Skin of body (tissue), 2 donors: ENCODE data around the gene SEMA3B. TPM values are rescaled to one million over a fixed set of nuclear protein-coding genes. Genes with fewer than 3 reads are reported as not detected.
"Not testable (repeated sequence)": the region's sequence is repeated elsewhere in the genome, so short reads cannot be mapped to it uniquely, and the experiment has no call there.

Source experiments
- DNase-seq: peaks from one replicate; lab custom pipeline; 2025; lab: John Stamatoyannopoulos, UW
- total RNA-seq: library from RNA; depleted of rRNA; stranded (reverse); fragments of >200 nt; gene quantifications from one replicate; pipeline ENCODE4 v1.2.3, GENCODE V29; 2014

Gene SEMA3B
- total RNA-seq, result 21.8 TPM

DNA sequence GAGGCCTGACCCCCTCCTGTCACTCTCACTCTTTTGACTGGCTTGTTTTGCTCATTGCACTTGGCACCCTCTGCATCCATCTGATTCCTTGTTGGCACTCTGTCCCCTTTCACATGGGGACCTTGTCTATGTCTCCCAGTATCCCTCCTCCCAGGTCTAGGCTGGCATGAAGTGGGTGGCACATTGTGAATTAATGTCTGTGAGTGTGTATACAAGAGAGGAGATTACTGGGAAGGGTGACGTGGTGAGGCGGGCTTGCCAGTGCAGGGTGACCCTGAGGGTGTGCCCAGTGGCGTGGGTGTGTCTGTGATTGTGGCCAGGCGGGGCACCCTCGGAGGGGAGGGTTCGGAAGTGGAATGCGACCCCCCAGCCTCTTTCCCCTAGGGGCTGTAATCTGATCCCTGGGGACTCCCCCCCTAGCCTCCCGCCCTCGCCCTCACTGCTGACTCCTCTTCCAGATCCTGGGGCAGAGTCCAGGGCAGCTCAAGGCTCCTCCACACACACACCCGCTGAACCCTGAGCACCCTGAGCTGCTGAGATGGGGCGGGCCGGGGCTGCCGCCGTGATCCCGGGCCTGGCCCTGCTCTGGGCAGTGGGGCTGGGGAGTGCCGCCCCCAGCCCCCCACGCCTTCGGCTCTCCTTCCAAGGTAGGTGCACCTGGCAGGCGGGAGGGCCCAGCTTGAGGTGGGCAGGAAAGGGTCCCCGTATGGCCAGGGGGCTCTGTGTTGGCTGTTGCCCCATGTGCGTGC, at the start of gene SEMA3B:
Gene SEMA3B, plus strand, starts transcription at position 445 of the 749 bp plus-strand sequence. Its CDS starts 94 bp downstream, at position 539.
- DNase-seq, result no peak

DNA sequence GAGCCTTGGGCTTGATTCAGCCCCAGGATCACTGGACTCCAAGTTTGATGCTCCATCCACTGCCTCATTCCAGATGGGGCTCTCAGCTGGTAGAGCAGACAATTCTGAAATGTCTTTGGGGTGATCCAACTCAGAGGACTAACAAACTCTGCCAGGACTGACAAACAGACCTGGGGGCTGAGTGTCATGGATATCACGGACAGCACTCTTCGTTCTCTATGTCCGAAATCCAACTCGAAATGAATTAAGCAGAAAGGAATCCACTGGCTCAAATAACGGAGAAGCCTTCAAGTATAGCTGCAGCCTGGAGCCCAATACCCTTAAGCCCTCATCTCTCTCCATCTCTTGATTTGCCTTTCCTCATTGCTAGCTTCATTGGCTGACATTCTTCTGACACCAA, 49.7 kb upstream of the SEMA3B start:
- DNase-seq, result no peak

DNA sequence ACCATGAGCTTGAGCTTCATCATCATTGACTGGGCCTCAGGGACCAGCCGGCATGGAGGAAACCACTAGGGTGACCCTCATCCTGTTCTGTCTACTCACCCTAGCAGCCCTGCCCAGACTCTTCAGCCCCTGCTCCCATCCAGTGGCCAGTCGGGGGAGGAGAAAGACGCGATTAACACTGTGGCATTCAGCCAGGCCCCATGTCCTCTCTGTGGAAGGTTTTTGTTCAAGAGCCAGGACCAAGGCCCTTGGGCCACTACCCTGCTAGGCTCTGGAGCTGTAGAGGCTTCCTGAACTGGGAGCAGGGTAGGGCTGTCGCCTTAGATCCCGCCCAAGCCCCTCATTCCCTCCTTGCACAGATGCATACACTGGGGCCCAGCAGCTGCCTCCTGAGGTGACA, 48.8 kb upstream of the SEMA3B start:
- no peak for DNase-seq

DNA sequence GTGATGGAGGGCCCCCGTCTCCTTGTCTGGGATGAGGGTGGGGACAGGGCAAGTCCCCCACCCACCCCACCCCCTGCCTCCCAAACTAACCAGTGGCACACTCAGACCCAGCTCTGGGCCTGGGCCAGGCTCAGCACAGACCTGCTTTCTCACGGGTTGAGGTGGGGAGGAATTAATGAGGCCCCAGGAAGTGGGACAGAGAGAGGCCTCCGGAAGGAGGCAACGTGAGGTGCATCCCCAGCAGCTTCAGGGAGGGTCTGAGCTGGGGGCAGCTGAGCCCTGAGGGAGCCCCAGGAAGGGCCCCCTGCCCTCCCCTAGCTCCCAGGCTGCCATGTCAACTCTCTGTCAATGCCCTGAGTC, 47.9 kb upstream of the SEMA3B start:
- DNase-seq, result no peak

DNA sequence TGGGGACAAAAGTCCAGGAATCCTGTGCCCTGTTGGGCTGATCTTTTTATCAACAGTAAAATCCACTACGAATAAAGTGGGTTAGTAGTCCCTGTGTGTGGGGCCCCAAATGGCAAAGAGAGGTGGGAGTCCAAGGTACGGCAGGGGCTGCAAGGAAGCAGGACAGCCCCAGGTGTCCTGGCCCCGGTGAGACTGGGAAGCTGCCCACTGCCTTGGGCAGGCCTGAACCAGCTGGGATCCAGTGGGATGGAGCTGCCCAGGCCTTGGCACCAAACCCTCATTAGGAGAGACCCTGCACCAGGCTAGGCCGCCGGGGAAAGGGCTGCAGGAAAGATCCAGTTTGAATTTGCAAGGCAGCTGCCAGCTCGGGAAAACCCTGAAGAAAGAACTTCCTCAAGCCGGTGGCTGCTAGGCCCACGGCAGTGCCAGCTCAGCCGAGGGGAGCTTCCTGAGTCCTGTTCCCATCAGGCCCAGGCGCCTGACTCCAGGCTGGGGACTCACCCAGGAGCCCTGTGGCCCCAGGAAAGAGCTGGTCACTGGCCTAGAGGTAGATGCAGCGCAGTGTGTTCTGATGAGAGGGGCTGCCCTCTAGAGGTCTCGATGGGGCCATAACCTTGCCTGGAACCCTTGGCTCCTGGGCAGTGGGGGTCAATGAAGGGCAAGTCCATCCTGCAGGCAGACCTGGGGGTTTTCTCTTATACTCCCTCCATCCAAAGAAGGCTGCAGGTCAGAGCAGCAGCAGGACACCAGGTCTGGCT, 47.4 kb upstream of the SEMA3B start:
- DNase-seq, result no peak

DNA sequence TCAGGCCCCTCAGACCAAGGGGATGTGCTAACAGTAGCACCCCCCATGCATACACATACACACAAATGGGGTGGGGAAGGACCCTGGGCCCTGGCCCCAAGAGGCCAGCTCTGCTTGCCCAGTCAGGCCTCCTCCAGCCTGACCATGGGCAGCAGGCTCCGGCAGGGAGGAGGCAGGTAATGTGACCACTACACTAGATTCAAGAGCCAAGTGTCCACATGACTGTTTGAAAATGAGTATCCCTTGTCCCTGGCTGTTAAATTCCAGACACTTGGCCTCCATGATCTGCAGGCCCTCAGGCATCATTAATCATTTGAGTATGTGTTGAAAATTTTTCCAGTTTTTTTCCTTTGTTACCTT, 46.8 kb upstream of the SEMA3B start:
- DNase-seq, result no peak

DNA sequence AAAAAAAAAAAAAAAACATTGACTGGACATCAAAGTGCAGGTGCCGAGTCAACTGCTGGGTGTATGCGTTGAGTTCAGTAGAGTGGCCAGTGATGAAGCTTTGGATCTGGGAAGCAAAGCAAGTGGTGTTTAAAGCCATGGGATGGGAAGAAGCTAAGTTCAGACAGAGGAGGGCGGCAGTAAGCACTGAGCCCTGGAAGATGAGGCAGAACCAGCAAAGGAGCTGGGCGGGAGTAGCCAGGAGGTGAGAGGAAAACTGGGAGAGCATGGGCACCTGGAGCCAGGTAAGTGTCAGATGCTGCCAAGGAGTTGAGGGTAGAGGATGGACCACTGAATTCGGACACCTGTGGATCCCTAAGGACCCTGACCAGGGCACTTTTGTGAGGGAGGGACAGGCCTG, 44.3 kb upstream of the SEMA3B start:
- DNase-seq, result no peak

DNA sequence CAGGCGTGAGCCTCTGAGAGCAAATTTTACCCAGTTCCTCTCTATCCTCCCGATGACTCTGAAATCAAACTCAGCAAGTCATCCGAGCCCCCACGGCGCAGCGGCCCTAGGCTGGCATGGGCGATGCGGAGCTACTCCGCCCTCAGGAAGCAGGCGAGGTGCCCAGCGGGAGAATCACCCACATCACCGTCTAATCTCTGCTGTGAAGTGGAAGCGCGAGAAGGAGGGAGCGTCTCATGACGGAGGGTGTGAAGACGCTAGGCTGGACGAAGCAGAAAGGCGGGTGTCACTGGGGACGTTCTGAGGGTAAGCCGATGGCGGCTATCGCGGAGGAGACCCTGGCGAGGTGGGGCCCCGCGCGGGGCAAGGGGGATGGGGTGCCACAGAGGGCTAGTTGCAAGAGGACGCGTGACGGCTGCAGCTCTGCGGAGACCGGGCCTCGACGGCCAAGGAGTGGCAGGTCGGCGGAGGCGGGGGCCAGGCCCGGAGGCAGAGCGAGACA, 42.0 kb upstream of the SEMA3B start:
- DNase-seq, result peak; percentile 42

DNA sequence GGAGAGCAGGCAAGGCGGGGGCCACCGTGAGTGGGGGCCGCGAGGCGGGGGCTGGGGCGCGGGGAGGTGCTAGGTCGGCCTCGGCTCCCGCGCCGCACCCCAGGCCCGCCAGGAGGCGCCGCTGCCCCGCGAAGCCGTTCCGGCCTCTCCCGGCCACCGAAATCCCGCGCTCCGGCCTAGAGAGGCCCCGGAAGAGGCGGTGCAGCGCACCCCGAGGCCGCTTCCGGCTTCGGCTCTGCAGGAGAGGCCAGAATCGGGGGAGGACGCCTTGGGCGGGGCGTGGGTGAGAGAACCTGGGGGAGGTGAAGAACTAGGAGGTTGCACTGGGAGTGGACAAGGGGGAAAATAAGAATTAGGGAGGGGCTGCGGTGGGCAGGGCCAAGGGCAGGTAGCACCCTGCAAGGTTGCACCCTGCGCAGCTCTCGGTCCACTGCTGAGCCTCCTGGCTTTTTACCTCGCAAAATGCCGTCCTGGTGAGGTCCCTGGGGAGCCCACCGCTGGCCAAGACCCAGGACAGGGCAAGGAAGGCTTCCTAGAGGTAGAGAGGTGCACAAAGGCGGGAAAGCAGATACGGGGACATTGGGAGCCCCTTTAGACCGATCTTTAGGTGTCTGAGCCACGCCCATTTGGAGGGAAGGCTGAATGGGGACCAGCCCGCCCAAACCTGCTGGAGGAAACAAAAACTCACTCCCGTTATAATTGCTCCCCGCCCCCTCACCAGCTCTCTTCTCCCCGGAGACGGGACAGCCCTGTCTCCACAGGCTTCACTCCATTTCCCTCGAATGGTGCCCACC, 41.4 kb upstream of the SEMA3B start:
- DNase-seq, result peak; percentile 91

DNA sequence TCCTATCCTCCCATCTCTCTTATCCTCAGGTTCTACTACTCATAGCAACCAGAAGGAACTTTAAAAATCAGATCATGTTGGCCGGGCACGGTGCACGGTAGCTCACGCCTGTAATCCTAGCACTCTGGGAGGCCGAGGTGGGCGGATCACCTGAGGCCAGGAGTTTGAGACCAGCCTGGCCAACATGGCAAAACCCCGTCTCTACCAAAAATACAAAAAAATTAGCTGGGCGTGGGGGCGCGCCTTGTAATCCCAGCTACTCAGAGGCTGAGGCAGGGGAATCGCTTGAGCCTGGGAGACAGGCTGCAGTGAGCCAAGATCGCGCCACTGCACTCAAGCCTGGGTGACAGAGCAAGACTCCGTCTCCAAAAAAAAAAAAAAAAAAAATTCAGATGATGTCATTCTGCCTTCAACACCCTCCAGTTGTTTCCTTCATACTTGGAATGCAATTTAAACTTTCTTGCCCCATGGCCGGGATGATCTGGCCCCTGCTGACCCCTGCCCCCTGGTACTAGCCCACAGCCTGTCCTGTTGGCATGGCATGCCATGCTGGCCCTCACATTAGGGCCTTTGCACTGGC, 40.7 kb upstream of the SEMA3B start:
- DNase-seq, result not testable (repeated sequence)

DNA sequence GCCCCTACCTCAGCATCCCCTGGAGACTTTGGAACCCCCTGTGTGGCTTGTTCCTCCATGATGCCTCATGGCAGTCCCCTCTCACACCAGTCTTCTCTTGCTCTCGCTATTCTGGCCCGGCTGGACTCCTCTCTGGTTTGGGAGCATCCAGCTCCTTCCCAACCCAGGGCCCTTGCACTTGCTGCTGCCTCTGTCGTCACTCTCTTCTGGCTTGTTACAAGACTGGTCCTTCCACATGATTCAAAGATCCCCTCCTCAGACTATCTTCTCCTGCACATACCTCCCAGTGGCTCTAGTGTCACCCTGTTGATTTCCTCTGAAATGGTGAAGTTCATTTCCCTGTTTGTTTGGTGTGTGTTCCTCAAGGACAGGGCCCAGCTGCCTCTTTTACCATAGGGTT, 39.5 kb upstream of the SEMA3B start:
- no peak for DNase-seq

DNA sequence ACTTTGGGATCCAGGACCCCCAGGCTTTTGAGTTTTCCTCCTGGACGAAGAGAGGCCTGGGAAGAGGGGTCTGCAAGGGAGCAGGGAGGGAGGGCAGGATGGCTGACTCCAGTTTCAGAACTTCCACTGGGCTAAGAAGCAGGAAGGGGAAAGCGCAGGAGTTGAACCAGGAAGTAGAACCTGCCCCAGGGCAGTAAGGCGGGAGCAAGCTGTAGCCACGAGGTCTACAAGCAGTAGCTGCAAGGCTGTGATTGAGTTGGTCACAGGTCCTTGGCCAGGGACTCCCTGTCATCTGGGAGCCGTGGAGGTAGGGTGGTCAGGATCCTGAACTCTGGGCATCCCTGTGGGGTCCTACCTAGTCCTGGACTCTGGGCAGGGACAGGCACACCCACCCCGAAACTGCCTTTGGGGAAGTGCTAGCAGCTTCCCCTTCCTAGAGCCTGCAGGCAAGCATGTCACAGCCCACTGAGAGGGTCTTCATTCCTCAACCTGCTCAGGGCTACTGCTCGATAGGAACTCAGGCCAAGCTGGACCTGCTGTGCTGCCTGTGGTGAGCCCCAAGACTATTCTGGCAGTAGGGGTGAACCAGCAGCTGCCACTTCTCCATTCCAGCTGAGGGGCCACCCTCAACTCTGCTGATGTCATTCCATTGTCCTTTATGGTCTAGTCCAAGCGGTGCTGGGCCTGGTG, 38.7 kb upstream of the SEMA3B start:
- no peak for DNase-seq

DNA sequence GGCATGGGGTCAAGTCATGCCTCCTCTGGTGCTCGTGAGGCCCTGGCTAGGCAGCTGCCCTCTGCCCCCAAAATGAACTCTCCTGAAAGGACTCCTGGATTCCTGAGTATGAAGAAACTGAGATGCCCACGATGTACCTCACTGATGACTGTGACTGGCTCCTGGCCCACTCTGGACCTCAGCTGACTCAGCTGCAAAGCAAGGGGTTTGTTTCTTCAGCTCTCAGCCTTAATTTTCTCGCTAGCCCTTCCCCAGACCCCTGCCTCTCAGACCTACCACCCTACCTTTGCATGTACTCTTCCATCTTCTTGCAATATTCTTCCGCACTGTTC, 38.2 kb upstream of the SEMA3B start:
- no peak for DNase-seq

DNA sequence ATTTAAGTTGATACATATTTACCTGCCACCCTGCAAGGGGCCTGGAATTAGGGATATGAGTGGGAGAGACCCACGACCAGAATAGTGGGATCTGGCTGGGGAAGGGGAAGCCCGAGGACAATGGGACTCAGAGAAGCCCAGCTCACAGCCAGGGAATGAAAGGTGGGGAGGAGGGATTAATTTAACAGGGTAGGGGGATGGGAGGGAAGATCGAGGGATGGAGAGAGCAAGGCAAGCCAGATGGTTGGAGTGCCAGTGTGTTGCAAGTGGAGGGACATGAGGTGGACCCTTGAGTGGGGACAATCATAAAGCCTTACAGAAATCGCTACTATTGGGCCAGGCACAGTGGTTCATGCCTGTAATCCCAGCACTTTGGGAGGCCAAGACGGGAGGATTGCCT, 37.4 kb upstream of the SEMA3B start:
- no peak for DNase-seq

DNA sequence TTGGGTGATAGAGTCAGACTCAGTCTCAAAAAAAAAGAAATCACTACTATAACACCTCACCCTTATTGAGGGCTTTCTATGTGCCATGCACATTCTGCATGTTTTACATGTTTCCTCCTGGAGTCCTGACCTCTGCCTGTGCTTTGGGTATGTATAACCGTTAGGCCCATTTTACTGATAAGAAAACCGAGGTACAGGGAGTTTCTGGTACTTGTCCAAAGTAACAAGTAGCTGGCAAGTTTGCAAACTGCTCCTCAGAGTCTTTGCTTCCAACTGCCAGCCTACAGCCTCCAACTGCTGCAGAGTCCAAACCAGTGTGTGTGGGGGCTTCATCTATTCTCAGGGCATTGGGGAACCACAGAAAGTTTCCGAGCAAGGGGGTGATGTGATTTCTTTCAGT, 36.6 kb upstream of the SEMA3B start:
- DNase-seq, result no peak

DNA sequence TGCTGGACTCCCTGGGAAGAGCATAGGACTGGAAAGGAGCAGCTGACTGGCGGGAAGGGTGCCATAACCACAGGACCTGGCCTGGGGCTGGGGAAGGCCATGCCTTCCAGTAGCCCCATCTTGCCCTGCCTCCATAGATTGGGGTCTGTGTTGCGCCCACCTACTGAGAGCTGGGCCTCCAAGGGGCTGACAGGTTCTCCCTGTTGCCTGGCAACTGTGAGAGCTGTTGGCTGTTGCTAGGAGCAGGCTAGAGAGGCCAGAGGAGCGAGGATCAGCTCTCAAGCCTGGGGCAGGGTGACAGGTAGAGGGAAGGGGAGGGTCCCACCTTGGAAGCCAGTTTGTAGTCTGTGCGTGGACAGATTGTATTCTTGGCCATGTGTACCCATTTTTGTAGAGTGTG, 35.8 kb upstream of the SEMA3B start:
- DNase-seq, result no peak

DNA sequence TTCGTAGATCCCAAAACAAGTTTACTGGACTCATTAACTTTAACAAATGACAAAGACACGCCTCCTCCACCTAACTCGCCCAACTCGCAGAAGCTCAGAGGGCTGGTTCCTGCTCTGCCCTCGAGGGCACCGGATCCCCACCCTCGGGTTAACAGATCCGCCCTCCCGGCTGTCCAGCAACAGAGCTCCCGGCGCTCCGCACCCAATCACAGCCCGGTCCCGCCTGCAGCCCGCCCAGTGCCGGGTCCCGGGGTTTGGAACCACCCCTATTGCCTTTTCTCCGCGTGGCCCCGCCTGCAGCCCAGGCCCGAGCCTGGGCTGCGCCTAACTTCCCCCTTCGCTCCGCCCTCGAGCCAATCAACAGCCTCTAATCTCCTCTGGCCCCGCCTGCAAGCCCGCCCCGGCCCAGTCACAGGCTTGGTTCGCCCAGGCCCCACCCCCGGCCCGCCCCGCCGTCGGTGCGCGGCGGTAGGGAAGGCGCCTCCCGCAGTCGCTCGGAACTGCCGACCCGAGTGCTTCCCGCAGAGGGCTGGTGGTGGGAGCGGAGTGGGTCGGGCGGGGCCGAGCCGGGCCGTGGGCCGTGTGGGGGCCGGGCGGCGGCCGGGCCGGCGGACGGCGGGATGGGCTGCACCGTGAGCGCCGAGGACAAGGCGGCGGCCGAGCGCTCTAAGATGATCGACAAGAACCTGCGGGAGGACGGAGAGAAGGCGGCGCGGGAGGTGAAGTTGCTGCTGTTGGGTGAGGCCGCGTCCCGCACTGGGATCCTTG, 33.0 kb upstream of the SEMA3B start, which contains the start of gene GNAI2:
Gene GNAI2, plus strand, starts transcription at position 489 of the 768 bp plus-strand sequence. Its CDS starts 132 bp downstream, at position 621.
- peak; percentile 98 for DNase-seq

DNA sequence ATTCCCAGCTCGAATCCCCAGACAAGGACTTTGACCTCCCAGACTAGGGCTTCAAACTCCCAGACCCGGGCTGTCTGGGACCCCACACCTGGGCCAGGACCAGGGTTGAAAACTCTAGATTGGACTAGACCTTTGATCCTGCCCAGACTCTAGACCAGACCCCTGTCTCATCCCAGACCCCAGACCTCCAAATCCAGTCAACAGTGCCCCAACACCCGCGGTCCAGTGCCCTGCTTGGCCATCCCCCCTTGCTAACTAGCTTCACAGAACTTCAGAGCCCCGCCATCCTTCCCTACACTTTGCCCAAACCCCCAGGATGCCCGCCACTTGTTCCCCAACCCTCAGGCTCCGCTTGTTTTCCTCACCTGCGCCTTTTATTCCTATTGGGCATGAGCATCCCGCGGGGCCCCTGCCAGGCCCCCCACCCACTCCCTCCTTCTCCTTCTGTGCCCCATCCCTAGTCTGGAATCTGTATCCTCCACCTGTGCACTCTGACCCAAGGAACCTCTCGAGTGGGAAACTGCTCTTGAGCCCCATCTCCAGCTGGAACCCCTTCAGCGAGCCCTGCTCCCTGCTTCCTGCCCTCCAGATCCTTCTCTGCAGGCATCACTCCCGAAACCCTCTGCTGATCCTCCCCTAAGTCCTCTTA, 32.3 kb upstream of the SEMA3B start:
- no peak for DNase-seq

DNA sequence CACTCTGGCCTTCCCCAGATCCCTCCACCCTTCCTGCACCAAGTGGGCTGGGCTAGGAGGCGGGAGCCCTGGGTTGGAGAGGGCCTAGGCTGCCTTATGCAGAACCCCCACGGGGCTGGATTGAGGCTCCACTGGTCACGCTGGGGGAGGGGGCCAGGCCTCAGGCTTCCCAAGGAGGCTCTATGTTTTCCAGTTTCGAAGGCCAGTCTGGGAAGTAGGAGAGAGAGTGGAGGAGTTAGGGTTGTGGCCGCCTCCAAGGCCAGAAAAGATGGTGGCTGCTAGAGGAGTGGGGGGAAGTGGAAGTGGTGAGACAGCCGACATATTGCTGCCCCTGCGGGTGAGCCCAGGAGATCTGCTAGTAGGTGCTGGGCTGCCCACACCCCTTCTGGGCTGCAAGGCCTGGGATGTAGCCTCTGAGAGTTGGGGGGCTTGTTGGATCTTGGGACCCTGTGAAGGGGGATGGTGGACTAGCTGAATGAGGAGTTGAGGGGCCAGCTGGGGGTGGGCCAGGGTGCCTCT, 31.8 kb upstream of the SEMA3B start:
- DNase-seq, result no peak
